Choroid plexus epithelial cell (primary cell): ENCODE results near the gene CCL11.
A peak's percentile ranks its signal among the peaks of the same experiment; 100 is the strongest.

Experiments used
- DNase-seq: peaks from one replicate; pipeline ENCODE4 v3.0.0-alpha.2; 2010; ENCODE audit warnings: low read depth
- H3K4me3 ChIP-seq: 2 replicates; pipeline ENCODE4 v1.5.1; 2011; ENCODE audit warnings: low read depth, mild to moderate bottlenecking, control low read depth, low read length, moderate library complexity
- CTCF ChIP-seq: conservative IDR thresholded peaks from 2 replicates; pipeline ENCODE4 v1.5.1; 2011; ENCODE audit warnings: low read depth, mild to moderate bottlenecking, control low read depth, inconsistent platforms, low read length, moderate library complexity

CCL11 gene

GRCh38 chr17:34252095-34252443, 33.5 kb upstream of the CCL11 start:
- H3K4me3 ChIP-seq = no peak overlapping the region
- no peak for TF ChIP-seq CTCF
- DNase-seq = peak; percentile 47

- DNase-seq = peak; percentile 84
- TF ChIP-seq CTCF = no peak
- no peak overlapping the region for H3K4me3 ChIP-seq
These were observed 33.0 kb upstream of the CCL11 start for GRCh38 chr17:34252444-34253138.

GRCh38 chr17:34253139-34253525, 32.4 kb upstream of the CCL11 start:
- H3K4me3 ChIP-seq = no peak overlapping the region
- no peak for DNase-seq
- TF ChIP-seq CTCF = no peak

GRCh38 chr17:34254146-34254545, 31.4 kb upstream of the CCL11 start:
- no peak overlapping the region for H3K4me3 ChIP-seq
- DNase-seq = peak; percentile 55
- TF ChIP-seq CTCF = no peak

- peak; percentile 71 for DNase-seq
- H3K4me3 ChIP-seq = peak within 1 kb of the TSS; percentile 42
- TF ChIP-seq CTCF = no peak
These were observed 30.7 kb upstream of the CCL11 start, which contains the start of gene CCL2 for GRCh38 chr17:34254651-34255380. CCL2 (plus strand) TSS chr17:34255285; CDS start chr17:34255350, 65 bp downstream.

GRCh38 chr17:34255381-34255732, 30.2 kb upstream of the CCL11 start:
- H3K4me3 ChIP-seq = peak overlapping the region; percentile 42
- TF ChIP-seq CTCF = no peak
- no peak for DNase-seq

- DNase-seq = no peak
- TF ChIP-seq CTCF = no peak
- peak overlapping the region; percentile 42 for H3K4me3 ChIP-seq
These were observed 29.7 kb upstream of the CCL11 start for GRCh38 chr17:34255841-34256240.
